ENCODE data around the gene MYO18B. TPM values are rescaled to one million over a fixed set of nuclear protein-coding genes. Genes with fewer than 3 reads are reported as not detected.

MYO18B gene
- total and polyA plus RNA-seq, 2 of the 4 experiments (the other 2 are of a cell fraction), result under 0.01 TPM; not detected in 1

- POLR2A ChIA-PET (ENCODE audit: unreplicated experiment), result no interaction called here
- Histone ChIP-seq H4K20me1 (ENCODE audit: insufficient read depth, low read length) (no peaks in the 10 kb centered on the region), H3K23ac (ENCODE audit: low read depth, low read length) (no peak overlapping the region), H4K91ac (ENCODE audit: insufficient read depth, low read depth, low read length) (no peak overlapping the region), H3K27ac (ENCODE audit: insufficient read depth, low read length) (no peak overlapping the region), H2AK9ac (replicated peaks; ENCODE audit: low read depth, low read length, poor library complexity) (no peak overlapping the region), H2AFZ (replicated peaks; ENCODE audit: low read length, poor library complexity) (no peak overlapping the region), H2BK20ac (ENCODE audit: low read depth, low read length) (no peak overlapping the region), H2BK15ac (ENCODE audit: low read depth, low read length) (no peak overlapping the region), H3K4me1 (ENCODE audit: control insufficient read depth, insufficient read depth, low read length) (no peaks in the 10 kb centered on the region), H4K8ac (ENCODE audit: low read depth in 2 of 2, low read length in 2 of 2) (no peak overlapping the region), H4K5ac (ENCODE audit: low read depth, low read length) (no peak overlapping the region), H2BK120ac (ENCODE audit: low read depth, low read length) (no peak overlapping the region), H3K36me3 (ENCODE audit: control insufficient read depth, insufficient read depth, low read length) (no peaks in the 10 kb centered on the region), H3K14ac (replicated peaks; ENCODE audit: low read depth, low read length) (no peak overlapping the region), H3K18ac (ENCODE audit: low read depth, low read length) (no peak overlapping the region), H3K9ac (ENCODE audit: low read depth, low read length) (no peak overlapping the region), H3K56ac (ENCODE audit: extremely low read depth, insufficient read depth, low read length) (no peak overlapping the region), H3K27me3 (ENCODE audit: control insufficient read depth, insufficient read depth, low read length) (no peaks in the 10 kb centered on the region), H3K4me3 (ENCODE audit: insufficient read depth, low read depth, low read length) (no peak overlapping the region), H3K4ac (ENCODE audit: low read depth, low read length) (no peak overlapping the region), H3K9me3 (ENCODE audit: control insufficient read depth, insufficient read depth, low read length) (peaks cover 6% of the 10 kb centered on the region; the same call in 1 of the 2 replicates), H3K9me1 (ENCODE audit: insufficient read depth, low read length) (no peaks in the 10 kb centered on the region), H2AK5ac (ENCODE audit: low read depth, low read length) (no peak overlapping the region), H2BK5ac (ENCODE audit: low read depth, low read length, poor library complexity, severe bottlenecking) (no peak overlapping the region), H3K4me2 (ENCODE audit: low read depth, low read length) (no peak overlapping the region), H3K79me1 (ENCODE audit: low read depth in 1 of 2, low read length in 2 of 2) (no peaks in the 10 kb centered on the region)
- WGBS, 2 experiments (ENCODE audit: extremely low coverage in 2 of 2, insufficient read length in 1 of 2), result 33% methylated on average over 5 of the region's 7 CpGs; no CpG with 5 or more reads in 1 of the 2 experiments
- CTCF ChIA-PET, result no interaction called here
- intact Hi-C loops (cut with micrococcal nuclease) (no loop called here), dilution Hi-C loops (cut with HindIII; ENCODE audit: low sequenced_read_pairs, unreplicated experiment) (no loop called here), in situ Hi-C loops (cut with MboI; ENCODE audit: low sequenced_read_pairs) (no loop called here)
- ATAC-seq (ENCODE audit: low read depth), result no peak
- no TSS peak for BruUV-seq (replicated peaks)
- DNase-seq, result no peak
- TF ChIP-seq NFE2L2 (IDR thresholded peaks at IDR 0.05; ENCODE audit: low read depth, low read length) (no peak), CEBPB (IDR thresholded peaks at IDR 0.05; ENCODE audit: low read depth, low read length) (no peak), POLR2A (IDR thresholded peaks at IDR 0.05; ENCODE audit: low read depth, low read length) (no peak), USF2 (IDR thresholded peaks at IDR 0.05; ENCODE audit: low read depth, low read length) (no peak), CHD1 (IDR thresholded peaks at IDR 0.05; ENCODE audit: low read depth, low read length) (no peak), SMC3 (IDR thresholded peaks at IDR 0.05; ENCODE audit: low read depth, low read length) (no peak), MXI1 (IDR thresholded peaks at IDR 0.05; ENCODE audit: borderline replicate concordance, low read depth, low read length) (no peak), BHLHE40 (IDR thresholded peaks at IDR 0.05; ENCODE audit: low read depth, low read length) (no peak), FOS (IDR thresholded peaks at IDR 0.05; ENCODE audit: low read depth, low read length) (no peak), RAD21 (IDR thresholded peaks at IDR 0.05; ENCODE audit: low read length) (no peak), MAZ (IDR thresholded peaks at IDR 0.05; ENCODE audit: borderline replicate concordance, low read depth, low read length) (no peak), RFX5 (IDR thresholded peaks at IDR 0.05; ENCODE audit: low read depth, low read length) (no peak), CTCF (conservative IDR thresholded peaks at IDR 0.05; ENCODE audit: low read depth, low read length) (no peak), RCOR1 (IDR thresholded peaks at IDR 0.05; ENCODE audit: insufficient replicate concordance, low read length) (no peak), MAFK (IDR thresholded peaks at IDR 0.05; ENCODE audit: low read depth, low read length) (no peak)
- TF ChIP-seq, protein P1, sequence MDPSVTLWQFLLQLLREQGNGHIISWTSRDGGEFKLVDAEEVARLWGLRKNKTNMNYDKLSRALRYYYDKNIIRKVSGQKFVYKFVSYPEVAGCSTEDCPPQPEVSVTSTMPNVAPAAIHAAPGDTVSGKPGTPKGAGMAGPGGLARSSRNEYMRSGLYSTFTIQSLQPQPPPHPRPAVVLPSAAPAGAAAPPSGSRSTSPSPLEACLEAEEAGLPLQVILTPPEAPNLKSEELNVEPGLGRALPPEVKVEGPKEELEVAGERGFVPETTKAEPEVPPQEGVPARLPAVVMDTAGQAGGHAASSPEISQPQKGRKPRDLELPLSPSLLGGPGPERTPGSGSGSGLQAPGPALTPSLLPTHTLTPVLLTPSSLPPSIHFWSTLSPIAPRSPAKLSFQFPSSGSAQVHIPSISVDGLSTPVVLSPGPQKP (IDR thresholded peaks at IDR 0.05; ENCODE audit: borderline replicate concordance, low read depth, low read length), result no peak
Observed at GRCh38 chr22:25935266-25936058, 193.5 kb downstream of the MYO18B start.
